HL-60 (cell line): Measurements from ENCODE around the gene SVOP.

Experiments used
- DNase-seq, 2 experiments: peaks; one replicate each; pipeline ENCODE4 v3.0.0-alpha.2; 2010 to 2020; ENCODE audit warnings: low read depth in 1 of 2, low spot score in 1 of 2
- H3K27ac ChIP-seq: fragments of 250-450 bp; sonication (Bioruptor Pico); replicated peaks from 2 replicates; pipeline ENCODE4 v1.5.1; 2020; ENCODE audit warnings: mild to moderate bottlenecking, moderate library complexity
- H3K27me3 ChIP-seq: fragments of 250-450 bp; sonication (Bioruptor Pico); 2 replicates; pipeline ENCODE4 v1.5.1; 2021; ENCODE audit warnings: mild to moderate bottlenecking, moderate library complexity; ENCODE audit not compliant: insufficient read depth, poor library complexity, severe bottlenecking
- H3K4me3 ChIP-seq: replicated peaks from 2 replicates; pipeline ENCODE4 v1.5.1; 2011; ENCODE audit warnings: mild to moderate bottlenecking, control low read depth, low read length; ENCODE audit not compliant: insufficient read depth
- CTCF ChIP-seq: IDR thresholded peaks from one replicate; pipeline ENCODE4 v1.5.1; 2011; ENCODE audit warnings: low read length, control low read depth, inconsistent platforms; ENCODE audit not compliant: insufficient read depth
- GABPA ChIP-seq: IDR thresholded peaks from 2 replicates; pipeline ENCODE4 v1.6.1; 2012; ENCODE audit warnings: low read depth
- POLR2AphosphoS5 ChIP-seq: IDR thresholded peaks from 2 replicates; pipeline ENCODE4 v1.6.1; 2012; ENCODE audit warnings: low read depth
- SPI1 ChIP-seq: IDR thresholded peaks from 2 replicates; pipeline ENCODE4 v1.6.1; 2012; ENCODE audit warnings: low read depth, mild to moderate bottlenecking, borderline replicate concordance
- TF ChIP-seq, protein P1 (sequence below): IDR thresholded peaks from 2 replicates; pipeline ENCODE4 v1.6.1; 2012; ENCODE audit warnings: low read depth; ENCODE audit not compliant: insufficient replicate concordance

The SVOP gene

GRCh38 chr12:109009766-109010165 is 11.1 kb downstream of the SVOP start:
- H3K27me3 ChIP-seq: peaks cover 2% of the 10 kb centered on the region
- TF ChIP-seq, protein P1, sequence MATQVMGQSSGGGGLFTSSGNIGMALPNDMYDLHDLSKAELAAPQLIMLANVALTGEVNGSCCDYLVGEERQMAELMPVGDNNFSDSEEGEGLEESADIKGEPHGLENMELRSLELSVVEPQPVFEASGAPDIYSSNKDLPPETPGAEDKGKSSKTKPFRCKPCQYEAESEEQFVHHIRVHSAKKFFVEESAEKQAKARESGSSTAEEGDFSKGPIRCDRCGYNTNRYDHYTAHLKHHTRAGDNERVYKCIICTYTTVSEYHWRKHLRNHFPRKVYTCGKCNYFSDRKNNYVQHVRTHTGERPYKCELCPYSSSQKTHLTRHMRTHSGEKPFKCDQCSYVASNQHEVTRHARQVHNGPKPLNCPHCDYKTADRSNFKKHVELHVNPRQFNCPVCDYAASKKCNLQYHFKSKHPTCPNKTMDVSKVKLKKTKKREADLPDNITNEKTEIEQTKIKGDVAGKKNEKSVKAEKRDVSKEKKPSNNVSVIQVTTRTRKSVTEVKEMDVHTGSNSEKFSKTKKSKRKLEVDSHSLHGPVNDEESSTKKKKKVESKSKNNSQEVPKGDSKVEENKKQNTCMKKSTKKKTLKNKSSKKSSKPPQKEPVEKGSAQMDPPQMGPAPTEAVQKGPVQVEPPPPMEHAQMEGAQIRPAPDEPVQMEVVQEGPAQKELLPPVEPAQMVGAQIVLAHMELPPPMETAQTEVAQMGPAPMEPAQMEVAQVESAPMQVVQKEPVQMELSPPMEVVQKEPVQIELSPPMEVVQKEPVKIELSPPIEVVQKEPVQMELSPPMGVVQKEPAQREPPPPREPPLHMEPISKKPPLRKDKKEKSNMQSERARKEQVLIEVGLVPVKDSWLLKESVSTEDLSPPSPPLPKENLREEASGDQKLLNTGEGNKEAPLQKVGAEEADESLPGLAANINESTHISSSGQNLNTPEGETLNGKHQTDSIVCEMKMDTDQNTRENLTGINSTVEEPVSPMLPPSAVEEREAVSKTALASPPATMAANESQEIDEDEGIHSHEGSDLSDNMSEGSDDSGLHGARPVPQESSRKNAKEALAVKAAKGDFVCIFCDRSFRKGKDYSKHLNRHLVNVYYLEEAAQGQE: no peak
- no peak for TF ChIP-seq SPI1
- no peak for TF ChIP-seq GABPA
- no peak for TF ChIP-seq CTCF
- no peak for TF ChIP-seq POLR2AphosphoS5
- H3K4me3 ChIP-seq: no peak overlapping the region
- H3K27ac ChIP-seq: no peak overlapping the region
- no peak for DNase-seq

- H3K4me3 ChIP-seq: no peak overlapping the region
- DNase-seq: no peak
- TF ChIP-seq GABPA: no peak
- TF ChIP-seq SPI1: no peak
- TF ChIP-seq CTCF: no peak
- TF ChIP-seq POLR2AphosphoS5: no peak
- TF ChIP-seq, protein P1: no peak
- peaks cover 2% of the 10 kb centered on the region for H3K27me3 ChIP-seq
- no peak overlapping the region for H3K27ac ChIP-seq
Measured at GRCh38 chr12:109004017-109004416, 16.9 kb downstream of the SVOP start.

- Histone ChIP-seq H3K27ac (no peak overlapping the region), H3K27me3 (no peaks in the 10 kb centered on the region), H3K4me3 (no peak overlapping the region)
- no peak for DNase-seq
- TF ChIP-seq GABPA (no peak), POLR2AphosphoS5 (no peak), CTCF (no peak), SPI1 (no peak)
- TF ChIP-seq, protein P1: no peak
Measured at GRCh38 chr12:108996320-108996719, 24.5 kb downstream of the SVOP start.
